Measurements from ENCODE around the gene LRP2.

Gene LRP2

DNA sequence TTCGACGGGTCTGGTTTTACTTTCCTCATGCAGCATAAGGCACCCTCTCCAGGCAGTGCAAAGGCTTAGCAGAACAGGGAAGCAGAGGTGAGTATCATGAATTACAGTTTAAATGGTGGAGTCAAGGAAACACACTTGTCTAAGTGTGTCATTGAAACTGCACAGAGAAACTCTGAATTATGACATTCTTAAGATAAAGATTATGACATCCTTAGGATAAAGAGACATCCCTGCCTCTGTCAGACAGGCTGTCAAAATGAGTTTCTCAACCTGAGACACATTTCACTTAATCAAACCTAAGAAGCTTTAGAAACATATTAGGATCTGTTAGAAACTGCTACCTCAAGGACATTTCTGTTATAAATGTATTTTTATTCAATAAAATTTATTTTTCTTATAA, 179.8 kb downstream of the LRP2 start:
- H3K4me1 ChIP-seq (ENCODE audit: low read depth, poor library complexity, severe bottlenecking): no peaks in the 10 kb centered on the region
- no peak overlapping the region for H3K9ac ChIP-seq
- TF ChIP-seq CTCF (conservative IDR thresholded peaks at IDR 0.05; ENCODE audit: low read depth, low read length): no peak
- no peak overlapping the region for H3K4me3 ChIP-seq (IDR thresholded peaks at IDR 0.05; ENCODE audit: insufficient read depth, low read depth, low read length)
- no peaks in the 10 kb centered on the region for H4K20me1 ChIP-seq (ENCODE audit: insufficient read depth)
- H3K36me3 ChIP-seq (ENCODE audit: insufficient read depth): no peaks in the 10 kb centered on the region
- H3K27ac ChIP-seq: no peak overlapping the region
- no peaks in the 10 kb centered on the region for H3K79me2 ChIP-seq (ENCODE audit: insufficient read depth, low read depth)
- H2AFZ ChIP-seq (ENCODE audit: low read depth): no peak overlapping the region
- no peak overlapping the region for H3K4me2 ChIP-seq
- no peaks in the 10 kb centered on the region for H3K27me3 ChIP-seq (ENCODE audit: insufficient read depth, low read depth)

DNA sequence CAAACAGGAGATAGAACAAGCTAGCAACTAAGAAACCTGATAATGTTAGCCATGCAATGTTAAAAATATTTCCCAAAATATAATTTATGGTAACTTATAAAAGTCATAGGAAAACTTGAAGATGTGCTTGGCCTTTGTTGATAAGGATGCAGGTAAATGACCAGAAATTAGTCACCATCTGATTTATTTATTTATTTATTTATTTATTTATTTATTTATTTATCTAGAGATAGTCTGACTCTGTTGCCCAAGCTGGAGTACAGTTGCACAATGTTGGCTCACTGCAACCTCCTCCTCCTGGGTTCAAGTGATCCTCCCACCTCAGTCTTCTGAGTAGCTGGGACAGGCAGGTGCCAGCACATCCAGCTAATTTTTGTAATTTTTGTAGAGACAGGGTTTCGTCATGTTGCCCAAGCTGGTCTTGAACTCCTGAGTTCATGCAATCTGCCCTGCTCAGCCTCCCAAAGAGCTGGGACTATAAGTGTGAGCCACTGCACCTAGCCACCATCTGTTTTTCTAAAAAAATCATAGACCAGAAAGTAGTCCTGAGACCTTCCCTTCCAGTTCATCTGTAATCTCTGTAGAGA, 183.4 kb downstream of the LRP2 start:
- H3K4me3 ChIP-seq (IDR thresholded peaks at IDR 0.05; ENCODE audit: insufficient read depth, low read depth, low read length): no peak overlapping the region
- H4K20me1 ChIP-seq (ENCODE audit: insufficient read depth): no peaks in the 10 kb centered on the region
- no peak overlapping the region for H3K27ac ChIP-seq
- H3K79me2 ChIP-seq (ENCODE audit: insufficient read depth, low read depth): no peaks in the 10 kb centered on the region
- H3K27me3 ChIP-seq (ENCODE audit: insufficient read depth, low read depth): no peaks in the 10 kb centered on the region
- H3K4me1 ChIP-seq (ENCODE audit: low read depth, poor library complexity, severe bottlenecking): no peaks in the 10 kb centered on the region
- TF ChIP-seq CTCF (conservative IDR thresholded peaks at IDR 0.05; ENCODE audit: low read depth, low read length): no peak
- H3K36me3 ChIP-seq (ENCODE audit: insufficient read depth): no peaks in the 10 kb centered on the region
- no peak overlapping the region for H2AFZ ChIP-seq (ENCODE audit: low read depth)
- H3K4me2 ChIP-seq: no peak overlapping the region
- H3K9ac ChIP-seq: no peak overlapping the region

GRCh38 chr2:169178364-169178763, 184.0 kb downstream of the LRP2 start:
- Histone ChIP-seq H3K4me2 (no peak overlapping the region), H3K4me1 (ENCODE audit: low read depth, poor library complexity, severe bottlenecking) (no peaks in the 10 kb centered on the region), H3K79me2 (ENCODE audit: insufficient read depth, low read depth) (no peaks in the 10 kb centered on the region), H3K4me3 (IDR thresholded peaks at IDR 0.05; ENCODE audit: insufficient read depth, low read depth, low read length) (no peak overlapping the region), H2AFZ (ENCODE audit: low read depth) (no peak overlapping the region), H3K36me3 (ENCODE audit: insufficient read depth) (no peaks in the 10 kb centered on the region), H3K27ac (no peak overlapping the region), H3K9ac (no peak overlapping the region), H4K20me1 (ENCODE audit: insufficient read depth) (no peaks in the 10 kb centered on the region), H3K27me3 (ENCODE audit: insufficient read depth, low read depth) (no peaks in the 10 kb centered on the region)
- no peak for TF ChIP-seq CTCF (conservative IDR thresholded peaks at IDR 0.05; ENCODE audit: low read depth, low read length)

- H3K4me1 ChIP-seq (ENCODE audit: low read depth, poor library complexity, severe bottlenecking): no peaks in the 10 kb centered on the region
- no peak overlapping the region for H3K4me2 ChIP-seq
Measured at GRCh38 chr2:169175112-169175511, 187.2 kb downstream of the LRP2 start.

More at GRCh38 chr2:169175112-169175511, 187.2 kb downstream of the LRP2 start:
- no peaks in the 10 kb centered on the region for H3K36me3 ChIP-seq (ENCODE audit: insufficient read depth)
- H3K27ac ChIP-seq: no peak overlapping the region
- no peak overlapping the region for H2AFZ ChIP-seq (ENCODE audit: low read depth)
- no peak for TF ChIP-seq CTCF (conservative IDR thresholded peaks at IDR 0.05; ENCODE audit: low read depth, low read length)
- no peaks in the 10 kb centered on the region for H4K20me1 ChIP-seq (ENCODE audit: insufficient read depth)
- H3K27me3 ChIP-seq (ENCODE audit: insufficient read depth, low read depth): no peaks in the 10 kb centered on the region
- H3K79me2 ChIP-seq (ENCODE audit: insufficient read depth, low read depth): no peaks in the 10 kb centered on the region
- H3K9ac ChIP-seq: no peak overlapping the region
- no peak overlapping the region for H3K4me3 ChIP-seq (IDR thresholded peaks at IDR 0.05; ENCODE audit: insufficient read depth, low read depth, low read length)
